ENCODE measurements around the gene SPINK4.

SPINK4 gene

GRCh38 chr9:33246269-33246860 lies 6.4 kb downstream of the SPINK4 start:
- H3K27me3 ChIP-seq (ENCODE audit: control insufficient read depth, insufficient read depth, low read length): no peaks in the 10 kb centered on the region
- H2AFZ ChIP-seq: no peak overlapping the region
- no peak overlapping the region for H3K4me3 ChIP-seq (ENCODE audit: low read depth, low read length)
- no peak overlapping the region for H3K4me2 ChIP-seq (ENCODE audit: low read length)
- H3K9ac ChIP-seq: no peak overlapping the region
- no peak overlapping the region for H3K27ac ChIP-seq
- no peaks in the 10 kb centered on the region for H3K4me1 ChIP-seq
- TF ChIP-seq, protein P1, sequence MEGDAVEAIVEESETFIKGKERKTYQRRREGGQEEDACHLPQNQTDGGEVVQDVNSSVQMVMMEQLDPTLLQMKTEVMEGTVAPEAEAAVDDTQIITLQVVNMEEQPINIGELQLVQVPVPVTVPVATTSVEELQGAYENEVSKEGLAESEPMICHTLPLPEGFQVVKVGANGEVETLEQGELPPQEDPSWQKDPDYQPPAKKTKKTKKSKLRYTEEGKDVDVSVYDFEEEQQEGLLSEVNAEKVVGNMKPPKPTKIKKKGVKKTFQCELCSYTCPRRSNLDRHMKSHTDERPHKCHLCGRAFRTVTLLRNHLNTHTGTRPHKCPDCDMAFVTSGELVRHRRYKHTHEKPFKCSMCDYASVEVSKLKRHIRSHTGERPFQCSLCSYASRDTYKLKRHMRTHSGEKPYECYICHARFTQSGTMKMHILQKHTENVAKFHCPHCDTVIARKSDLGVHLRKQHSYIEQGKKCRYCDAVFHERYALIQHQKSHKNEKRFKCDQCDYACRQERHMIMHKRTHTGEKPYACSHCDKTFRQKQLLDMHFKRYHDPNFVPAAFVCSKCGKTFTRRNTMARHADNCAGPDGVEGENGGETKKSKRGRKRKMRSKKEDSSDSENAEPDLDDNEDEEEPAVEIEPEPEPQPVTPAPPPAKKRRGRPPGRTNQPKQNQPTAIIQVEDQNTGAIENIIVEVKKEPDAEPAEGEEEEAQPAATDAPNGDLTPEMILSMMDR (IDR thresholded peaks at IDR 0.05): no peak
- no peaks in the 10 kb centered on the region for H3K9me3 ChIP-seq (ENCODE audit: control insufficient read depth, low read length)
- H3K79me2 ChIP-seq: no peaks in the 10 kb centered on the region
- H3K36me3 ChIP-seq (ENCODE audit: control insufficient read depth, insufficient read depth, low read length): no peaks in the 10 kb centered on the region

GRCh38 chr9:33248606-33249005 lies 8.6 kb downstream of the SPINK4 start:
- H3K9me3 ChIP-seq (ENCODE audit: control insufficient read depth, low read length): no peaks in the 10 kb centered on the region
- no peak overlapping the region for H3K4me3 ChIP-seq (ENCODE audit: low read depth, low read length)
- H3K9ac ChIP-seq: no peak overlapping the region
- no peaks in the 10 kb centered on the region for H3K79me2 ChIP-seq
- no peak overlapping the region for H2AFZ ChIP-seq
- no peaks in the 10 kb centered on the region for H3K36me3 ChIP-seq (ENCODE audit: control insufficient read depth, insufficient read depth, low read length)
- no peak overlapping the region for H3K4me2 ChIP-seq (ENCODE audit: low read length)
- no peak overlapping the region for H3K27ac ChIP-seq
- no peaks in the 10 kb centered on the region for H3K4me1 ChIP-seq
- H3K27me3 ChIP-seq (ENCODE audit: control insufficient read depth, insufficient read depth, low read length): no peaks in the 10 kb centered on the region
- TF ChIP-seq, protein P1 (IDR thresholded peaks at IDR 0.05): no peak

DNA sequence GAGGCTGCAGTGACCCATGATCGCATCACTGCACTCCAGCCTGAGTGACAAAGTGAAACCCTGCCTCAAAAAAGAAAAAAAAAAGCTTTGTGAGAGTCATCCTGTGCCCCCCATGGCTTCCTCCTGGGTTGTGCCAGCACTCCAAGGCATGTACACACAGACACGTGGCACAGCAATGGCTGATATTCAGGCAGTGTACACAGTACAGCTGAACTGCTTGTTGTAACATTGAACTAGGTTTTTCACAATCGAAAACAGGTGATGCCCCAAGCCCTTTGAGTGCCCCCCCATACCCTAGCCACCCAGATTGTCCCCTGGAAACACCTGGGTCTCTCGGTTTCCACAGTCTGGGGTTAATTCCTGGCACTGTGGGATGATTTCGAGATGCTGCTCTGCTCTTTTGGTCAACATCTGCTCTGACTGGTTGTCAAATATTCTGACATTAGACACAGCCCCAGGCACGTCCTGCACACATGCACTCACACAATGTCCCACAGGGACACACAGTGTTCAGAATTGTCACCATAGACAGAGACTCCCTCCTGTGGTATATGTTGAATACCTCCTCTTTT lies 9.2 kb downstream of the SPINK4 start:
- Histone ChIP-seq H3K4me3 (ENCODE audit: low read depth, low read length) (no peak overlapping the region), H3K4me2 (ENCODE audit: low read length) (no peak overlapping the region), H3K27me3 (ENCODE audit: control insufficient read depth, insufficient read depth, low read length) (no peaks in the 10 kb centered on the region), H3K36me3 (ENCODE audit: control insufficient read depth, insufficient read depth, low read length) (no peaks in the 10 kb centered on the region), H3K9ac (no peak overlapping the region), H3K79me2 (no peaks in the 10 kb centered on the region), H3K27ac (no peak overlapping the region), H2AFZ (no peak overlapping the region), H3K9me3 (ENCODE audit: control insufficient read depth, low read length) (no peaks in the 10 kb centered on the region), H3K4me1 (no peaks in the 10 kb centered on the region)
- TF ChIP-seq, protein P1 (IDR thresholded peaks at IDR 0.05): no peak

GRCh38 chr9:33249983-33250382 lies 10.0 kb downstream of the SPINK4 start:
- Histone ChIP-seq H3K27me3 (ENCODE audit: control insufficient read depth, insufficient read depth, low read length) (no peaks in the 10 kb centered on the region), H3K9ac (no peak overlapping the region), H3K27ac (no peak overlapping the region), H3K79me2 (no peaks in the 10 kb centered on the region), H2AFZ (no peak overlapping the region), H3K9me3 (ENCODE audit: control insufficient read depth, low read length) (no peaks in the 10 kb centered on the region), H3K4me2 (ENCODE audit: low read length) (no peak overlapping the region), H3K4me1 (no peaks in the 10 kb centered on the region), H3K36me3 (ENCODE audit: control insufficient read depth, insufficient read depth, low read length) (no peaks in the 10 kb centered on the region), H3K4me3 (ENCODE audit: low read depth, low read length) (no peak overlapping the region)
- TF ChIP-seq, protein P1 (IDR thresholded peaks at IDR 0.05): no peak

GRCh38 chr9:33250458-33250995 lies 10.6 kb downstream of the SPINK4 start:
- TF ChIP-seq, protein P1 (IDR thresholded peaks at IDR 0.05): no peak
- Histone ChIP-seq H3K27me3 (ENCODE audit: control insufficient read depth, insufficient read depth, low read length) (no peaks in the 10 kb centered on the region), H3K36me3 (ENCODE audit: control insufficient read depth, insufficient read depth, low read length) (no peaks in the 10 kb centered on the region), H3K4me2 (ENCODE audit: low read length) (no peak overlapping the region), H3K4me3 (ENCODE audit: low read depth, low read length) (no peak overlapping the region), H3K9ac (no peak overlapping the region), H3K27ac (no peak overlapping the region), H3K79me2 (no peaks in the 10 kb centered on the region), H3K4me1 (no peaks in the 10 kb centered on the region), H2AFZ (no peak overlapping the region), H3K9me3 (ENCODE audit: control insufficient read depth, low read length) (no peaks in the 10 kb centered on the region)

Data from parathyroid adenoma (tissue), 2 donors.